ENCODE measurements around the gene C1orf52.
A peak's percentile ranks its signal among the peaks of the same experiment; 100 is the strongest.

Gene C1orf52
- total RNA-seq = 23.5 to 60.5 (median 34.1) reads per million in 9 experiments

DNA sequence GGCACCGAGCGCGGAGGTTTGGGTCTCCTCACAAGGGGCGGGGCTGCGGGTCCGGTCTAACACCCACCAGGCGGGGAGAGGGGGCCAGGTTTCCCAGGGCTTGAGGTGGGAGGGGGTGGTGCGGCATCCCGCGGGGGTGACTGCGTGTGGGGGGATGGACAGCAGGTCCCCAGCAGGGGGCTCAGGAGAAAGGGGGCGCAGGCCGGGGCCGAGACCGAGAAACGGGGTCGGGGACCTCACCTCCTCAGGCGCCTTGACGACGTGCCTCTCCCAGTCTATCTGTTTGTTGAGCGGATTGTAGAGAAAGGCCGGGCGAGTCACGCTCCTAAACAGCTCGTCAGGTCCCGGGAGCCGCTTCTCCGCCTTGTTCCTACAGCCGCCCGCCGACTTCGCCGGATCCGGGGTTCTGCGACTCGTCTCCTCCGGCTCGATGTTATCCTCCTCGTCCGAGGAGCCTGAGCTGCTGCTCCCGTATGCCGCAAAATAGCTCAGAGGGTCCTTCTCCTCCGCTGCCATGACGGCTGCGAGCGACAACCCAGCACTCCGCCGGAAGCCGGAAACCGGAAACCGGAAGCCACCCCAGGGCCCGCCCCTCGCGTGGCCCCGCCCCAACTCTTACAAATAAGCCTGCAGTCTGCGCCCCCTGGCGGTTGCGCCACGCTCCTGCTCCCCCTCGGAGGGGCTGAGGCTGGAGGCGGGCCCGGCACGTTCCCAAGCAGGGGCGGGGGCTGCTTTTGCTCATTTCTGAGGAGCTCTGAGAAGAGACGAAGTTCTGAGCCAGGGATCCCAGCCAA lies at the start of gene C1orf52:
C1orf52 (minus strand) TSS at position 545 of the 794 bp plus-strand sequence; CDS start at position 516, 29 bp downstream.
- ATAC-seq (replicated peaks) (peak; percentile 96), DNase-seq (peak; percentile 93 to 94 (median 93))
- Mint-ChIP-seq H3K9me3 (no peaks in the 10 kb centered on the region), H3K4me1 (ENCODE audit: low read depth in 2 of 2) (peaks cover 23 to 35% of the 10 kb centered on the region in 2 donors), H3K36me3 (ENCODE audit: insufficient read depth) (peaks cover 54% of the 10 kb centered on the region), H3K27ac (peak within 1 kb of the TSS; percentile 96 to 98), H3K4me3 (peak within 1 kb of the TSS; percentile 96 to 98), H3K27me3 (no peaks in the 10 kb centered on the region)

GRCh38 chr1:85308833-85309350 lies 49.4 kb upstream of the C1orf52 start:
- peak overlapping the region in 1 of 2 donors; percentile 41 for H3K4me3 Mint-ChIP-seq
- H3K27me3 Mint-ChIP-seq = peaks cover 64 to 76% of the 10 kb centered on the region in 2 donors
- H3K27ac Mint-ChIP-seq = no peak overlapping the region
- ATAC-seq (replicated peaks) (no peak), DNase-seq (no peak)
- no peaks in the 10 kb centered on the region for H3K9me3 Mint-ChIP-seq
- no peaks in the 10 kb centered on the region for H3K36me3 Mint-ChIP-seq (ENCODE audit: insufficient read depth)
- peaks cover 0 to 7% of the 10 kb centered on the region in 2 donors for H3K4me1 Mint-ChIP-seq (ENCODE audit: low read depth in 2 of 2)

DNA sequence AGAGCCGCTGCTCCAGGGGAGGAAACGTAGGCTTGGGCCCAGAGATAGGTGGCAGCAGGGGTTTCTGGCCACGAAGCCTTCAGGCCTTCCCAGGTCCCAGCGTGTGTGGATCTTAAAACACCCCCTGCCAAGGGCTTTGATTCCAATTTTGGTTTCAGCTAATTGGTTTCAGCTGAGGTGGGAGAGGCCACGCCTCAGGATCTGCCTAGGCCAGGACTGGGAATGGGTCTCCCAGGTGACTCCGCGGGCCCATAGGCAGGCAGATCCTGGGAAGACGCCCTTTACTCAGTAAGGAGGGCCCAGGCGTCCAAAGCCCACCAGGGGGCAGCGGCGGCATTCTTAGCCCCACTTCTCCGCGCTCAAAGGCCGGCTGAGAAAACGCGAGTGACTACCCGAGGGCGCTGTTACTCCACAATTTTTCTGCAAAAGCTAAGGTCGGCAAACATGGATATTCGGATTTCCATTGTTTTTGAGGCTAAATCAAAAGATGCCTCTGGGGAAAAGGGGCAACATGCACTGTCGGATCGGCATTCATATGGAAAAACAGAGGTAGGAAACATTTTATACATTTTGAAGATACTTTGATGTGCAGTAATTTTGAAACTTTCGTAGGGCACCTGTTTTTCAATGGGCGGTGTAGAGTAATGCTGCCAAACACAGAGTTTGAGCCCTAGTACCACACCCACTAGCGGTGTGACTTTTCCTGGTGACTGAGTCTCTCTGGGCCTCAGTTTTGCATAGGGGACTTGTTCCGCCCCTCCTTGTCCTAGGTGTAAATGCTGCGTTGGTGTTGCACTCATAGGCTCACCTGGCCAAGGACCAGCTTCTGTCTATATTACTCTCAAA lies 48.7 kb upstream of the C1orf52 start:
- no peaks in the 10 kb centered on the region for H3K9me3 Mint-ChIP-seq
- peak; percentile 43 to 53 (median 46) for DNase-seq
- H3K4me1 Mint-ChIP-seq (ENCODE audit: low read depth in 2 of 2) = peaks cover 0 to 7% of the 10 kb centered on the region in 2 donors
- peak; percentile 95 for ATAC-seq (replicated peaks)
- peaks cover 60 to 69% of the 10 kb centered on the region in 2 donors for H3K27me3 Mint-ChIP-seq
- no peaks in the 10 kb centered on the region for H3K36me3 Mint-ChIP-seq (ENCODE audit: insufficient read depth)
- peak overlapping the region; percentile 41 to 57 for H3K4me3 Mint-ChIP-seq
- no peak overlapping the region for H3K27ac Mint-ChIP-seq

GRCh38 chr1:85306236-85306635 lies 46.8 kb upstream of the C1orf52 start:
- H3K27ac Mint-ChIP-seq = no peak overlapping the region
- ATAC-seq (replicated peaks) (no peak), DNase-seq (no peak)
- H3K27me3 Mint-ChIP-seq = peaks cover 53 to 71% of the 10 kb centered on the region in 2 donors
- no peak overlapping the region for H3K4me3 Mint-ChIP-seq
- H3K4me1 Mint-ChIP-seq (ENCODE audit: low read depth in 2 of 2) = peaks cover 0 to 7% of the 10 kb centered on the region in 2 donors
- H3K36me3 Mint-ChIP-seq (ENCODE audit: insufficient read depth) = no peaks in the 10 kb centered on the region
- no peaks in the 10 kb centered on the region for H3K9me3 Mint-ChIP-seq

DNA sequence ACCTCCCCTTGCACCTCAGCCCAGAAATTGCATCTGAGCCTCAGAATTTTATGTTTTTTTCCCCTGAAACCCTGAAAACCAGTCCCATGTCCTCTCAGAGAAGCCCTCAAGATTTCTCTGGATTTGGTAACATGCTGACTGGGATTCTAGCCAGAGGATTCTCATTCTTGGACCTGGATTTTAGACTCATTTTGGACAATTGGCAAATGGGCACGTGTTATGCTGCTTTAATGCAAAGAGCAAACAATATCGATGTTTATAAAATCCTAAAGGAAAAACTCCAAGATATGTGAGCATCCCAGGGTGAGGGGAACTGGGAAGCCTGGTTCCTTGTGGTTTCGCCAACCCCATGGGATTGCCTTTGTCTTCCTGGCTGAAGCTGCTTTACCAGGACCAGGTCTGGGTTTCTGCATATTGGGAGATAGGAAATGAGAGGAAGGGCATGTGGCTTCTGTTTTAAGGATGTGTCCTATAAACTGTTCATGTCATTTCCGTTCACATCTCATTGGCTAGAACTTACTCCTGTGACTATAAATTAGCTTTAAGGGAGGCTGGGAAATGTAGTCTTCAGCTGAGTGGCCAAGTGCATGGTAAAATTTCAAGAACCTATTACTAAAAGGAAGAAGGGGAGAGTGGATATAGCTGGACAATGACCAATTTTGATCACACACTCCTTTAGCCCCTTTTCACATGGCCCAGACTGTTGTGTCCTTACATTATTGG lies 44.1 kb upstream of the C1orf52 start:
- Mint-ChIP-seq H3K36me3 (ENCODE audit: insufficient read depth) (no peaks in the 10 kb centered on the region), H3K27me3 (peaks cover 30 to 46% of the 10 kb centered on the region in 2 donors), H3K27ac (no peak overlapping the region), H3K4me1 (ENCODE audit: low read depth in 2 of 2) (peaks cover 11 to 15% of the 10 kb centered on the region in 2 donors), H3K9me3 (no peaks in the 10 kb centered on the region), H3K4me3 (no peak overlapping the region)
- ATAC-seq (replicated peaks) = no peak
- DNase-seq = no peak

DNA sequence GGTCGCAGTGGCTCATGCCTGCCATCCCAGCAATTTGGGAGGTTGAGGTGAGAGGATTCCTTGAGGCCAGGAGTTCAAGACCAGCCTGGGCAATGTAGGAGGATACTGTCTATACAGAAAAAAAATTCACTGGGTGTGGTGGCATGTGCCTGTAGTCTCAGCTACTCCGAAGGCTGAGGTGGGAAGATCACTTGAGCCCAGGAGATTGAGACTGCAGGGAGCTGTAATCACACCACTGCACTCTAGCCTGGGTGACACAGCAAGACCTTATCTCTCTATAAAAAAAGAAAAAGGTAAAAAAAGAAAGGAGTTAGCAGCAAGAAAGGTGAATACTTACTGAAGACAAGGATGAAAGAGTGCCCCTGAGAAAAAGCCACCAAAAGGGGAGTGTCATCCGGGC lies 40.7 kb upstream of the C1orf52 start:
- H3K4me1 Mint-ChIP-seq (ENCODE audit: low read depth in 2 of 2) = peaks cover 26 to 30% of the 10 kb centered on the region in 2 donors
- H3K4me3 Mint-ChIP-seq = no peak overlapping the region
- H3K36me3 Mint-ChIP-seq (ENCODE audit: insufficient read depth) = peaks cover 6% of the 10 kb centered on the region
- peaks cover 19 to 30% of the 10 kb centered on the region in 2 donors for H3K27me3 Mint-ChIP-seq
- no peak for DNase-seq
- ATAC-seq (replicated peaks) = no peak
- H3K9me3 Mint-ChIP-seq = no peaks in the 10 kb centered on the region
- H3K27ac Mint-ChIP-seq = no peak overlapping the region

GRCh38 chr1:85297855-85298629 lies 38.6 kb upstream of the C1orf52 start:
- H3K4me1 Mint-ChIP-seq (ENCODE audit: low read depth in 2 of 2) = peaks cover 26 to 30% of the 10 kb centered on the region in 2 donors
- no peaks in the 10 kb centered on the region for H3K9me3 Mint-ChIP-seq
- H3K27me3 Mint-ChIP-seq = peaks cover 21 to 49% of the 10 kb centered on the region in 2 donors
- H3K27ac Mint-ChIP-seq = peak overlapping the region; percentile 18 to 88
- H3K36me3 Mint-ChIP-seq (ENCODE audit: insufficient read depth) = peaks cover 6% of the 10 kb centered on the region
- peak overlapping the region; percentile 58 to 74 for H3K4me3 Mint-ChIP-seq
- peak; percentile 98 for ATAC-seq (replicated peaks)
- DNase-seq = peak; percentile 64 to 69 (median 66)

GRCh38 chr1:85297538-85297854 lies 38.0 kb upstream of the C1orf52 start:
- Mint-ChIP-seq H3K36me3 (ENCODE audit: insufficient read depth) (peaks cover 6% of the 10 kb centered on the region), H3K27me3 (peaks cover 15 to 49% of the 10 kb centered on the region in 2 donors), H3K27ac (peak overlapping the region; percentile 18 to 88), H3K4me1 (ENCODE audit: low read depth in 2 of 2) (peaks cover 26 to 30% of the 10 kb centered on the region in 2 donors), H3K4me3 (peak overlapping the region; percentile 58 to 74), H3K9me3 (no peaks in the 10 kb centered on the region)
- DNase-seq (no peak), ATAC-seq (replicated peaks) (no peak)

DNA sequence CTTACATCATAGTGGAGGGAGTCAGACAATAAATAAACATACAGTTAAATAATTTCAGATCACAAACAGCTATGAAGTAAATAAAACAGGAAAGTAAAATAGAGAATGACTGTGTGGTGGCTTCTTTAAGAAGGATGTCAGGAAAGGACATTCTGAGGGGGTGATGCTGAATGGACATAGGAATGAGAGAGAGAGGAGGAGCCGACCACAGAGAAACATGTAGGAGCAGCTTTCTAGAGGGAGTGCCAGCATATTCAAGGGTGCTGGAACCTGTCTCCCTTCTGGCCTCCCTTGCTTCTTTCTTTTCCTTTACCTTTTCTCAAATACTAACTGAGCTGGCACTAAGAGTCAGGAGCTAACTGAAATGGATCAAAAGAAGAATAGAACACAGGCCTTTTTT lies 37.5 kb upstream of the C1orf52 start:
- H3K9me3 Mint-ChIP-seq = no peaks in the 10 kb centered on the region
- ATAC-seq (replicated peaks) = no peak
- no peak for DNase-seq
- H3K36me3 Mint-ChIP-seq (ENCODE audit: insufficient read depth) = peaks cover 6% of the 10 kb centered on the region
- H3K4me3 Mint-ChIP-seq = peak overlapping the region; percentile 58 to 74
- H3K27ac Mint-ChIP-seq = peak overlapping the region; percentile 18 to 88
- peaks cover 26 to 30% of the 10 kb centered on the region in 2 donors for H3K4me1 Mint-ChIP-seq (ENCODE audit: low read depth in 2 of 2)
- peaks cover 12 to 49% of the 10 kb centered on the region in 2 donors for H3K27me3 Mint-ChIP-seq

GRCh38 chr1:85295654-85296053 lies 36.2 kb upstream of the C1orf52 start:
- Mint-ChIP-seq H3K9me3 (no peaks in the 10 kb centered on the region), H3K27ac (no peak overlapping the region), H3K4me1 (ENCODE audit: low read depth in 2 of 2) (peaks cover 26 to 30% of the 10 kb centered on the region in 2 donors), H3K27me3 (peaks cover 16 to 50% of the 10 kb centered on the region in 2 donors), H3K36me3 (ENCODE audit: insufficient read depth) (peaks cover 6% of the 10 kb centered on the region), H3K4me3 (no peak overlapping the region)
- DNase-seq = no peak
- ATAC-seq (replicated peaks) = no peak

- H3K4me1 Mint-ChIP-seq (ENCODE audit: low read depth in 2 of 2) = peaks cover 26 to 30% of the 10 kb centered on the region in 2 donors
- H3K9me3 Mint-ChIP-seq = no peaks in the 10 kb centered on the region
- H3K4me3 Mint-ChIP-seq = no peak overlapping the region
- no peak for ATAC-seq (replicated peaks)
- H3K27me3 Mint-ChIP-seq = peaks cover 16 to 56% of the 10 kb centered on the region in 2 donors
- peaks cover 6% of the 10 kb centered on the region for H3K36me3 Mint-ChIP-seq (ENCODE audit: insufficient read depth)
- no peak overlapping the region for H3K27ac Mint-ChIP-seq
- DNase-seq = no peak
These were observed 35.6 kb upstream of the C1orf52 start for GRCh38 chr1:85295006-85295431.

DNA sequence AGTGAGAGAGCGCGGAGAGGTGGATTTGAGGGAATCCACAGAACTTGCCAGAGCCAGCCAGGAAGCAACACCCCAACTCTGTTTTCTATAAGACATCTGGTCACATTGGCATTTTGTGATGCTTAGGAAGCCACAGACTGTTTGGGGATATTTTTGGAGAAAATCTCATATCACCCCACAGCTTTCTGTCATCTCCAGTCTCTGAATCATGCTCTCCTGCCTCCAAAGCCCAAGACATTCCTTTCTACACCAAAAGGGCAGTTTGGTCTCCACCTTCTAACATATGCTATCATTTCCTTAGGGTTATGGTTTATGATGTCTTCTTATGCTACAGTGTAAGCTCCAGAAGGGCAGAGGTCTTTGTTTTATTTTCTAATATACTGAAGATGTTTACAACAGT lies 31.4 kb upstream of the C1orf52 start:
- H3K4me3 Mint-ChIP-seq = no peak overlapping the region

More for the DNA sequence above, 31.4 kb upstream of the C1orf52 start:
- Mint-ChIP-seq H3K4me1 (ENCODE audit: low read depth in 2 of 2) (no peaks in the 10 kb centered on the region), H3K36me3 (ENCODE audit: insufficient read depth) (no peaks in the 10 kb centered on the region), H3K27me3 (peaks cover 11 to 47% of the 10 kb centered on the region in 2 donors), H3K9me3 (no peaks in the 10 kb centered on the region), H3K27ac (no peak overlapping the region)
- DNase-seq = no peak
- no peak for ATAC-seq (replicated peaks)

Data from effector memory CD8-positive, alpha-beta T cell (primary cell).